Measurements from ENCODE around the gene PLPP7.

The PLPP7 gene

GRCh38 chr9:131278702-131279111 lies 10.8 kb upstream of the PLPP7 start:
- TF ChIP-seq CTCF (IDR thresholded peaks at IDR 0.05; ENCODE audit: low read depth, low read length, missing control alignments) = no peak
- DNase-seq (ENCODE audit: low read depth) = no peak
- H3K4me3 ChIP-seq (ENCODE audit: low read depth, low read length) = no peak overlapping the region

- DNase-seq (ENCODE audit: low read depth) = no peak
- TF ChIP-seq CTCF (IDR thresholded peaks at IDR 0.05; ENCODE audit: low read depth, low read length, missing control alignments) = no peak
- no peak overlapping the region for H3K4me3 ChIP-seq (ENCODE audit: low read depth, low read length)
These were observed 10.2 kb upstream of the PLPP7 start for GRCh38 chr9:131279196-131279862.

GRCh38 chr9:131279863-131280570 lies 9.5 kb upstream of the PLPP7 start:
- no peak for DNase-seq (ENCODE audit: low read depth)
- TF ChIP-seq CTCF (IDR thresholded peaks at IDR 0.05; ENCODE audit: low read depth, low read length, missing control alignments) = no peak
- no peak overlapping the region for H3K4me3 ChIP-seq (ENCODE audit: low read depth, low read length)

- H3K4me3 ChIP-seq (ENCODE audit: low read depth, low read length) = no peak overlapping the region
- no peak for TF ChIP-seq CTCF (IDR thresholded peaks at IDR 0.05; ENCODE audit: low read depth, low read length, missing control alignments)
- DNase-seq (ENCODE audit: low read depth) = no peak
These were observed 8.9 kb upstream of the PLPP7 start for GRCh38 chr9:131280660-131281059.

GRCh38 chr9:131281119-131281965 lies 8.2 kb upstream of the PLPP7 start:
- TF ChIP-seq CTCF (IDR thresholded peaks at IDR 0.05; ENCODE audit: low read depth, low read length, missing control alignments) = no peak
- H3K4me3 ChIP-seq (ENCODE audit: low read depth, low read length) = no peak overlapping the region
- DNase-seq (ENCODE audit: low read depth) = no peak

GRCh38 chr9:131282175-131282574 lies 7.3 kb upstream of the PLPP7 start:
- TF ChIP-seq CTCF (IDR thresholded peaks at IDR 0.05; ENCODE audit: low read depth, low read length, missing control alignments) = no peak
- DNase-seq (ENCODE audit: low read depth) = no peak
- H3K4me3 ChIP-seq (ENCODE audit: low read depth, low read length) = no peak overlapping the region

Data from GM12864 (cell line).